8988T (cell line): ENCODE results near the gene GJA1.
"Not testable (repeated sequence)": the region's sequence is repeated elsewhere in the genome, so short reads cannot be mapped to it uniquely, and the experiment has no call there.

Experiments used
- DNase-seq: peaks from one replicate; pipeline ENCODE4 v3.0.0; 2011

The GJA1 gene

DNA sequence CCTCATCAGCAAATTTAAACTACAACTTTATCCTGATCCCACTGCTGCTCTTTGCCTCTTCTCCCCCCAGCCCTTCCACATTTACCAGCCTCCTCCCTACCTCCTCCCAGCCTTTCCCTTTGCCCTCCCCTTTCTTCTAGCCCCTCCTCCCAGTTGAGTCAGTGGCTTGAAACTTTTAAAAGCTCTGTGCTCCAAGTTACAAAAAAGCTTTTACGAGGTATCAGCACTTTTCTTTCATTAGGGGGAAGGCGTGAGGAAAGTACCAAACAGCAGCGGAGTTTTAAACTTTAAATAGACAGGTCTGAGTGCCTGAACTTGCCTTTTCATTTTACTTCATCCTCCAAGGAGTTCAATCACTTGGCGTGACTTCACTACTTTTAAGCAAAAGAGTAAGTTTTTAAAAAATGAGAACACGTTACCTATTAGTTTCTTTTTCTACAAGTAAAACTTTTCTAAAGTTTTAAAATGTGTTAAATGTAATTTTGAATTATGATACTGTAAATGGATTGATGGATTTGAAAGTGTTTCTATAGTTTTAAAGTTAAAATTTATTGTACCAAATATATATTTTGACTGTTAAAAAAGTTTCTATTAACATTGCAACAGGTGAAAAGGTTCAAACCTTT, at the start of gene GJA1:
TSS of gene GJA1 (plus strand) at position 203 of the 626 bp plus-strand sequence. CDS start 11,202 bp downstream, outside the sequence.
- DNase-seq: no peak

DNA sequence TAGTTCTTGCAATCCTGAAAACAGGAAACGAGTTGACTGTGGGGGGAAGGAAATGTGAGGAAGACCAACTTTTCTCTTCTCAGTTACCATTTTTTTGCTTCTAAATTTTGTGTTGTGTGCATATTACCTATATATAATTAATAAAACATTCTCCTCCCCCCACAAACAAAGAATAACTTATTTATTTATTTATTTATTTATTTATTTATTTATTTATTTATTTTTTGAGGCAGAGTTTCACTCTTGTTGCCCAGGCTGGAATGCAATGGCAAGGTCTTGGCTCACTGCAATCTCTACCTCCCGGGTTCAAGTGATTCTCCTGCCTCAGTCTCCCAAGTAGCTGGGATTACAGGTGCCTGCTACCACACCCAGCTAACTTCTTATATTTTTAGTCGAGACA, 48.9 kb upstream of the GJA1 start:
- DNase-seq: not testable (repeated sequence)

GRCh38 chr6:121389419-121389818, 46.0 kb upstream of the GJA1 start:
- no peak for DNase-seq

DNA sequence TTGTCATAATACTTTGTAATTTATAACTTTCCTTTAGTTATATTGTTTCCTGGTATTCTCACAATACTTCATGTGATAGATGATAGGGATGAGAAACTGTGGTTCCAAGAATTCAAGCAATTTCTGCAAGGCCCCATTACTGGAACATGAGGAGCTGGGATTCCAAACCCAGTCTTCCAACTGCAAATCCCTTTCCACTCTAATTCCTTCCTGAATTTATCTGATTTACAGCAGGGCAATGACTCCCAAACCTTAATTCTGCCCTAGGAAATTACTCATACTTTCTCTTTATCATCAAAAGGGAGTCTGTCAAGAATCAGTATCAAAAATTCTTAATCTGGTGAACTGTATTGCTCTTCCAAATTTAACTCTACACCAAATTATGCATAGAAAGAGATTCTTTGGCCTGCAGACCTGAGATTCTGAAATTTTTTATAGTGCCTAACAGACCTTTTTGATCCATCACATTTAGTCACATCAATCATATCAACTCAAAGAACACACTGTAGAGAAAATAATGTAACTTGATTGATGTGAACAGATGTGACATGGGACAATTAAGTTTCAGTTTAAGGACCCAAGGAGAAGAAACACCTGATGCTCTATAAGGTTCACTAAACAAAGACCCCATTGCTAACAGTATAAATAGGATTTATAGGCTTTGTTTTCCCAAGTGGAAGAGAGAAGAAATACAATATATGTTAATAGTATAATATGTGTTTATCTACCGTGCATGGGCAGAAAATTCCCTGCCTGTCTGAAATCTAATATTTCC, 41.5 kb upstream of the GJA1 start:
- DNase-seq: no peak

DNA sequence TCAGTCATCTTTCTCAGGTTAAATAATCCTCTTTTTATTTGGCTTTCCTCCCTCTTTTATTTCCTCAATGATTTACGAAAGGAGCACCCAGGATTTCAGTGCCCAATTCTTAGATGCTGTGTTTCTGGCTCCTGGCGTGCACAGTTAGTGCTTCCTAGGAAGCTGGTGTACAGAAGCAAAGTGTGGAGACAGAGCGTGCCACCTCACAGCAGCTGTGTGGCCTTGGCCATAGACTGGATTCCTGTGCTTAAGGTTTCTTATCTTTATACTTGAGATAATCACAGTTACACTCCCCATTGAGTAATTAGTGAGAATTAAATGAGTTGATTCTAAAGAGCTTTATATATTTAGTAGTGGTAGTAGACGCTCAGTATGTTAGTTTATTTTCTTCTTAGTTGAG, 39.7 kb upstream of the GJA1 start:
- no peak for DNase-seq

GRCh38 chr6:121397188-121397587, 38.3 kb upstream of the GJA1 start:
- DNase-seq: not testable (repeated sequence)

DNA sequence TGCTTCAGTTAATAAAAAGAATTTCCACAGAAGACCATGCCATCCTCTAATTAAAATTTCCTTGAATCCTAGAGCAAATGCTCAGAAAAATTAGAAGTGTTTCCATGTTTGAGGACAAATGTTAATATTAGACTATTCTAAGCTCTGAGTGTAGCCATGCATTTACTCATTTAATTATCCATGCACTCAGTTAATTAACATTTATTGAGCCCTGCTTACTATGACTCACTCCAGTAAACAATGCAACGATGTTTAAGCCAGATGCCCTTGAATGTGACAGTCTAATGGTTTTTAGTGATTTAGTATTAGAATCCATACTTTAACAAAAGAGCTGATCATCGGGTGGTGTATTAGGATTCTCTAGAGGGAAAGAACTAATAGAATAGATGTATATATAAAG, 37.3 kb upstream of the GJA1 start:
- no peak for DNase-seq

DNA sequence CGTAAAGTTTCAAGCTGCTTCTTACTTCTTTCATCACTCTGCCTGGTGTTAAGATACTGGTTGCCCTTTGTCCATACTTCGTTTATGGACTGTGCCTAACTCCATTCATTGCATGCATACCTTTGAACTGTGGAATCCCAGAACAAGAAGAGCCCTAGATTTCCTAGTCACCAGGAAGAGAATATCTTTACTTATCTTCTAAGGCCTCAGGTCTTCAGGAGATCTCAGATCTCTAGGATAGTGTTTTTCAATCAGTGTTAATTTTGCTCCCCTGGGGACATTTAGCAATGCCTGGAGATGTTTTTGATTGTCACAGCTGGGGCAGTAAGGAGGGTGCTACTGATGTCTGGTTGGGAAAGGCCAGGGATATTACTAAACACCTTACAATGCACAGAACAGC, 35.5 kb upstream of the GJA1 start:
- DNase-seq: no peak

- no peak for DNase-seq
Observed at GRCh38 chr6:121403964-121404363, 31.5 kb upstream of the GJA1 start.

DNA sequence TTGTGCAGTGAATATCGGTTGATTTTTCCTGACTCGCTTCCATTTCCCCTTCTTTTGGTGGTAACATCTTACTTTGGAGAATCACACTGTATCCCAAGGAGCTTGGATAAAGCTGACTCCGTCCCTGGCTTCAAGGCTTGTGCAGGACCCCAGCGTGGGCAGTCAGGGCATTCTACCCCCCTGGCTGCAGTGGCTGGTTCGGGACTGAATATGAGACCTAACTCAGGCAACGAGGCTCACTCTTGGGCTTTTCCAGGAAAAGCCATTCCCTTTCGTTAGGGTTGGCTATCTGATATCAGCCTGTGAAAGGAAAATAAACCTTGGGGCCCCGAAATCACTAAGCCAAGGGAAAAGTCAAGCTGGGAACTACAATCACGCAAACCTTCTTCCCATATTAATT, 30.1 kb upstream of the GJA1 start:
- DNase-seq: no peak

DNA sequence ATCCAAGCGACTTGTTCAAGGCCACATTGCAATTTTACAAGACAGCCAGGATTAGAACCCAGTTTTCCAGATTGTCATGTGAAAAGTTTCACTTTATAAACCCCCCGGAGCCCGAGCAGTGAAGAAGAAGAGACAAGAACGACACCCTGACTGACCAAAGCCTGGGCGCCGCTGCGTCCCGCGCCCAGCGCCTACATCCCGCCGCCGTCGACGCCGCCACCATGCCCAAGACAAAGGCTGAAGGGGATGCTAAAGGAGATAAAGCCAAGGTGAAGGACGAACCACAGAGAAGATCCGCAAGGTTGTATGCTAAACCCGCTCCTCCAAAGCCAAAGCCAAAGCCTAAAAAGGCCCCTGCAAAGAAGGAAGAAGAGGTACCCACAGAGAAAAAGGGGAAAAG, 27.1 kb upstream of the GJA1 start:
- no peak for DNase-seq

GRCh38 chr6:121413879-121414278, 21.6 kb upstream of the GJA1 start:
- no peak for DNase-seq

- no peak for DNase-seq
Observed at GRCh38 chr6:121418346-121418745, 17.1 kb upstream of the GJA1 start.

- no peak for DNase-seq
Observed at GRCh38 chr6:121426686-121427085, 8.8 kb upstream of the GJA1 start.

GRCh38 chr6:121428872-121429756, 6.3 kb upstream of the GJA1 start:
- DNase-seq: no peak

DNA sequence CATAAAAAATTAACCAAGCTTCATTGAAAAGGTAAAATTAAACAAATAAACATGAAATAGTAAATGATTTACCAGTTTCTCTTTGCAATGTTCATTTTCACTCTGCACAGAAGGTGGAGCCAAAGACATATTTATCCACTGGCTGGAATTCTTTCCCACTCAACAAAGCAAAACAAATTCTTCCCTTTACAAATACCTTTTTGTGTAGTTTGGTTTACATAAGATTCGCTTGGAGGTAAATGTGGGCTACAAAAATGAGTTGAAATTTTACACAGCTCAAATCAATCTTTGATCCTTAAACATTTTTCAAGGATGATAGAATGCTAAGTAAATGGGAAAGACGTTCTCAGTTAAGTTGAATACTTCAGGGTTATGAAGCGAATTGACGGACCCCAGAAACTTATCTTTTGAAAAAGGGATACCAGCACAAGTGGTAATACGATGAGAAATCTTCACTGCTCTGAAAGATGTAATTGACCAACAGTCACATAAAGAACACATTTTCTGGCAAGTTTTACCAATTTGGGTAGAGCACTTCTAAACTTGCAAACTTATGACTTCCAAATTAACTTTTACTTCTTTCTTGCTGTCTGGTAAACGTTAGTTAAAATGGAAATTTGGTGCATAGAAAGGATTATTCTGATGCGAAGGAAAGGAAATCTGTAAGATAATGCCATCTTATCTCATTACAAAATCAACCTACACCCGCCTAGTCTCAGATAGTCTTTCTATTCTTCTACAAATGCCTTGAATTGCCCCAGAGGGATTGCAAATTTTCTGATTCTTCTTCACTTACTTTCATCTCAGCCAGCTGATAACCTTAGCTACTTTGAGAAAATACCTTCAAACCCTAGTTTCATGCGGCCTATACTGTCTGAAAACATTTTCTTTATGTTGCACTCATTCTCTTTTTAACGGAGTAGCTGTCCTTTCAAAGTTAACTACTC, 4.7 kb upstream of the GJA1 start:
- DNase-seq: no peak

- not testable (repeated sequence) for DNase-seq
Observed at GRCh38 chr6:121431776-121432175, 3.7 kb upstream of the GJA1 start.

DNA sequence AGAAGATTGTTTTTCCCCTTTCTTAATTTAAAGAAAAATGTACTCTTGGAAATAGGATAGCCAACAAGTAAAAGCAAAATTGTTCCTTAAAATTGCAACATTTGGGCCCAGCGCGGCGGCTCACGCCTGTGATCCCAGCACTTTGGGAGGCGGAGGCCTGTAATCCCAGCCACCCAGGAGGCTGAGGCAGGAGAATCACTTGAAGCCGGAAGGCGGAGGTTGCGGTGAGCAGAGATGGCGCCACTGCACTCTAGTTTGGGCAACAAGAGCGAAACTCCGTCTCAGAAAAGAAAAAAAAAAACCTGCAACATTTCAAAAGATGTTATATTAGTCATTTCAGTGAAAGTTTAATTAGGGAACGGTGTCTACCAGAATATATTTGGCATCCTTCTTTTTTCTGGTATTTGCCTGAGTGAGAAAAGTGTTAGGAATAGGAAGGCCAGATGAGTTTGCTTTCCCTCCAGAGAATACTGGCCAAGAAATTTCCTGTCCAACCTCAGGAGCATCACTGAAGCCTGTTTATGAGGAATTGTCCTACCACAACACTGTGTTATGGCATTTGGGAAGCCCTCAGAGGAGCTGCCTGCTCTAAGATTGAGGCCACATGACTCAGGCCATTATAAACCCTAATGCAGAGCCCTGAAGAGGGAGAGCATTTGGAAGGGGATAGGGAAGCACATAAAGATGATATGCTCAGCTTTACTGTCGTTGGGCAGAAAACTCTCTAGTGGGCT, 1.2 kb upstream of the GJA1 start:
- no peak for DNase-seq

DNA sequence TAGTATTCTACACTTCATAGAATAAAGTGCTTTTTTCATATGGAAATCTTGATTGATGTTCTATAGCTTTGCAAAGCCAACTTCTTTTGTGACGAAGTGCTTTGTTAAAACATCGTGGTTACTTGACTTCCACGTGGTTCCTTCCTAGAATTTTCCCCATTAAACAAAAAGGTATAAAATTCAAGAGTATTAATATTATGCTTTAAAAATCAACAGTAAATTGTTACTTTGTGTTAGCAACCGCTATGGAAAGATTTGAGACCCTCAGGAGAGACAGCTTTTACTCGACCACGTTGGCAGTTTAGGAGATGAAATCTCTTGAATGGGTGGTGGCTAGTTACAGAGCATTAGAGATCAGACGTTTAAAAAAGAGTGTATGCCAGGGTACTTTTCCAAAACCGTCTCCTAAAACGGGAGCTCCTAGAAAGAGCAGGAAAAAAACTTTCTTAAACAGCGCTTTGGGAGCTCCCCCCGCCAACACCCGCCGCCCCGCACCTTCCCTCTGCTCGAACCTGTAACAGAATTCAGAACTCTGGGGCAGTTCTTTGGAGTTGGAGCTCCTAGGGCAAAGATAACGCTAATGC, 920 bp downstream of the GJA1 start:
- no peak for DNase-seq

- DNase-seq: no peak
Observed at GRCh38 chr6:121436960-121437850, 1.8 kb downstream of the GJA1 start.
